Spinal cord (tissue), 10 donors: ENCODE measurements around the gene STYK1. TPM values are rescaled to one million over a fixed set of nuclear protein-coding genes. Genes with fewer than 3 reads are reported as not detected.

Source experiments
- DNase-seq, 6 donors: peaks; one replicate each; pipeline versions ENCODE4 v3.0.0 to v3.0.0-alpha.2; 2013 to 2015; ENCODE audit warnings: low spot score in 6 of 6, low read depth in 4 of 6
- H3K27ac ChIP-seq: one replicate; pipeline ENCODE4 v1.5.1; 2013; ENCODE audit warnings: low read depth, low read length, control low read depth
- H3K27me3 ChIP-seq: one replicate; pipeline ENCODE4 v1.6.1; 2013; ENCODE audit warnings: low read length; ENCODE audit not compliant: control insufficient read depth, insufficient read depth
- H3K36me3 ChIP-seq: one replicate; pipeline ENCODE4 v1.6.1; 2013; ENCODE audit warnings: low read length; ENCODE audit not compliant: control insufficient read depth, insufficient read depth
- H3K4me1 ChIP-seq: one replicate; pipeline ENCODE4 v1.6.1; 2013; ENCODE audit warnings: low read length; ENCODE audit not compliant: control insufficient read depth, insufficient read depth
- H3K4me3 ChIP-seq: one replicate; pipeline ENCODE4 v1.5.1; 2013; ENCODE audit warnings: low read depth, low read length, control low read depth
- H3K9me3 ChIP-seq: one replicate; pipeline ENCODE4 v1.6.1; 2013; ENCODE audit warnings: low read length; ENCODE audit not compliant: control insufficient read depth, insufficient read depth
- WGBS: methylation state at CpG from one replicate; pipeline ENCODE4 v1.1.5; 2013; ENCODE audit warnings: missing lambda C conversion rate; ENCODE audit not compliant: insufficient coverage; 5-methylcytosine and 5-hydroxymethylcytosine counted together
- long read RNA-seq, 4 donors: transcript quantifications; one replicate each; lab custom pipeline, GENCODE V29; 2026
- polyA plus RNA-seq, 2 donors: library from polyadenylated mRNA; unstranded; fragments of 120-200 nt; gene quantifications; one replicate each; pipeline ENCODE4 v1.2.1, GENCODE V29; 2013; ENCODE audit not compliant: insufficient read length in 2 of 2
- total RNA-seq, 2 donors: library from RNA; depleted of rRNA in 1 of 2; stranded (reverse); fragments of 120-200 nt in 1 of 2; fragments of >200 nt in 1 of 2; gene quantifications; one replicate each; pipeline versions ENCODE4 v1.2.3 to v1.2.4, GENCODE V29; 2013 to 2014
- donor health status: healthy.

The STYK1 gene
- total RNA-seq (10 to 100 TPM in 1 of 2 donors, 1 to 10 TPM in 1; 3.0 to 11.2 TPM), polyA plus RNA-seq (1 to 10 TPM; 6.2 to 6.4 TPM)
- long read RNA-seq, donor 1: 0 reads
- long read RNA-seq, donor 2: 0 reads
- long read RNA-seq, donor 3: 0 reads
- long read RNA-seq, donor 4: 0 reads

GRCh38 chr12:10673659-10674384, at the start of gene STYK1:
STYK1 (minus strand) TSS chr12:10674052; CDS start chr12:10634618, 39,434 bp downstream.
- H3K27me3 ChIP-seq: peaks cover 12% of the 10 kb centered on the region
- H3K36me3 ChIP-seq: no peaks in the 10 kb centered on the region
- under 1% methylated on average over 24 of the region's 35 CpGs for WGBS
- peaks cover 9% of the 10 kb centered on the region for H3K4me1 ChIP-seq
- H3K9me3 ChIP-seq: no peaks in the 10 kb centered on the region
- no peak within 1 kb of the TSS for H3K27ac ChIP-seq
- peak within 1 kb of the TSS; percentile 45 for H3K4me3 ChIP-seq
- DNase-seq: peak; percentile 9 to 84 (median 24)

GRCh38 chr12:10722905-10723746, 49.3 kb upstream of the STYK1 start, which contains the start of gene YBX3:
YBX3 (minus strand) TSS chr12:10723323; CDS start chr12:10723111, 212 bp downstream.
- H3K4me1 ChIP-seq: peaks cover 10% of the 10 kb centered on the region
- DNase-seq: peak in 5 of 6 donors; percentile 17 to 90 (median 54)
- H3K27me3 ChIP-seq: peaks cover 11% of the 10 kb centered on the region
- no peaks in the 10 kb centered on the region for H3K9me3 ChIP-seq
- WGBS: under 1% methylated on average over 84 of the region's 95 CpGs
- no peaks in the 10 kb centered on the region for H3K36me3 ChIP-seq
- peak within 1 kb of the TSS; percentile 88 for H3K27ac ChIP-seq
- H3K4me3 ChIP-seq: peak within 1 kb of the TSS; percentile 67

GRCh38 chr12:10722502-10722904, 48.7 kb upstream of the STYK1 start:
- H3K36me3 ChIP-seq: no peaks in the 10 kb centered on the region
- H3K9me3 ChIP-seq: no peaks in the 10 kb centered on the region
- H3K4me3 ChIP-seq: peak overlapping the region; percentile 62
- peak overlapping the region; percentile 88 for H3K27ac ChIP-seq
- 0% methylated on average over 36 of the region's 36 CpGs for WGBS
- H3K27me3 ChIP-seq: peaks cover 11% of the 10 kb centered on the region
- peaks cover 10% of the 10 kb centered on the region for H3K4me1 ChIP-seq
- peak in 2 of 6 donors; percentile 2 to 57 for DNase-seq

- Histone ChIP-seq H3K4me1 (peaks cover 10% of the 10 kb centered on the region), H3K27me3 (peaks cover 11% of the 10 kb centered on the region), H3K9me3 (no peaks in the 10 kb centered on the region), H3K27ac (peak overlapping the region; percentile 88), H3K36me3 (no peaks in the 10 kb centered on the region), H3K4me3 (peak overlapping the region; percentile 62)
- 6% methylated on average over 23 of the region's 26 CpGs for WGBS
- peak; percentile 38 to 92 (median 72) for DNase-seq
Measured at GRCh38 chr12:10721651-10722501, 48.0 kb upstream of the STYK1 start.

GRCh38 chr12:10720974-10721650, 47.3 kb upstream of the STYK1 start:
- Histone ChIP-seq H3K4me3 (peak overlapping the region; percentile 62), H3K36me3 (no peaks in the 10 kb centered on the region), H3K27ac (peak overlapping the region; percentile 88), H3K9me3 (no peaks in the 10 kb centered on the region), H3K4me1 (peaks cover 10% of the 10 kb centered on the region), H3K27me3 (peaks cover 11% of the 10 kb centered on the region)
- DNase-seq: peak in 1 of 6 donors; percentile 3
- WGBS: 87% methylated on average over 3 of the region's 3 CpGs

- H3K36me3 ChIP-seq: no peaks in the 10 kb centered on the region
- no peaks in the 10 kb centered on the region for H3K9me3 ChIP-seq
- no peaks in the 10 kb centered on the region for H3K27me3 ChIP-seq
- DNase-seq: no peak
- peaks cover 10% of the 10 kb centered on the region for H3K4me1 ChIP-seq
- H3K4me3 ChIP-seq: no peak overlapping the region
- 78% methylated on average over 2 of the region's 4 CpGs for WGBS
- no peak overlapping the region for H3K27ac ChIP-seq
Measured at GRCh38 chr12:10719482-10719881, 45.6 kb upstream of the STYK1 start.

GRCh38 chr12:10718279-10718821, 44.5 kb upstream of the STYK1 start:
- Histone ChIP-seq H3K4me1 (peaks cover 5% of the 10 kb centered on the region), H3K4me3 (no peak overlapping the region), H3K36me3 (no peaks in the 10 kb centered on the region), H3K27ac (peak overlapping the region; percentile 11), H3K9me3 (no peaks in the 10 kb centered on the region), H3K27me3 (no peaks in the 10 kb centered on the region)
- peak in 1 of 6 donors; percentile 10 for DNase-seq
- WGBS: no CpG with 5 or more reads among the region's 4 CpGs

GRCh38 chr12:10717410-10717809, 43.6 kb upstream of the STYK1 start:
- DNase-seq: peak in 1 of 6 donors; percentile 33
- whole genome bisulfite sequencing: 56% methylated on average over 2 of the region's 2 CpGs
- no peak overlapping the region for H3K27ac ChIP-seq
- H3K4me1 ChIP-seq: peaks cover 5% of the 10 kb centered on the region
- H3K4me3 ChIP-seq: no peak overlapping the region
- H3K9me3 ChIP-seq: no peaks in the 10 kb centered on the region
- H3K27me3 ChIP-seq: no peaks in the 10 kb centered on the region
- H3K36me3 ChIP-seq: no peaks in the 10 kb centered on the region
